ENCODE data around the gene PLCH2.

PLCH2 gene

DNA sequence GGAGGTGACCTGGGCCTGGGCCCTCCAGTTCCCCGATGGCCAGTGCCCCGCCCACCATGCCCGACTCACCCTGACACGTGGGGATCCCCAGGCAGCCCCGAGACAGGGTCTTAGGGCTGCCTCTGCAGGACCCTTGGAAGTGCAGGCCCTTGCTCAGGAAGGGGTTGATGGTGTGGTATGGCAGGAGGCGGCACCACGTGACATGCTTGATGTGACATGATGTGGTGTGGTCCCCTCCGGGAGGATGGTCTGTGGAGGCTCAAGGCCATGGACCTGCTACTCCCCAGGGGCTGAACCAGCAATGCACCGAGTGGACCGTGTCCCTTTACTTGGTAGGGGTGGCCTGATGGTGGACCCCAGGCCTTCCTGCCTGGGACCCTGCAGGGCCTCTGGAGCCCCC, 21.9 kb upstream of the PLCH2 start:
- H3F3A ChIP-seq (ENCODE audit: insufficient read depth, low read length): no peaks in the 10 kb centered on the region
- no peak overlapping the region for H2AFZ ChIP-seq (ENCODE audit: low read length)
- no peaks in the 10 kb centered on the region for H3K9me3 ChIP-seq (ENCODE audit: low read length)
- H3K4me2 ChIP-seq (ENCODE audit: low read length): no peak overlapping the region
- H4K20me1 ChIP-seq (ENCODE audit: insufficient read depth, low read length): no peaks in the 10 kb centered on the region
- no peak overlapping the region for H3K4me3 ChIP-seq (ENCODE audit: low read depth, low read length, poor library complexity, severe bottlenecking)
- no peak overlapping the region for H3K27ac ChIP-seq (ENCODE audit: low read depth, low read length, poor library complexity, severe bottlenecking)
- H3K79me2 ChIP-seq (ENCODE audit: insufficient read depth, low read length): no peaks in the 10 kb centered on the region
- H3K9me2 ChIP-seq (ENCODE audit: low read depth, low read length): no peaks in the 10 kb centered on the region
- no peak for TF ChIP-seq EZH2 (IDR thresholded peaks at IDR 0.05; ENCODE audit: borderline replicate concordance, low read length)
- TF ChIP-seq, protein P1, sequence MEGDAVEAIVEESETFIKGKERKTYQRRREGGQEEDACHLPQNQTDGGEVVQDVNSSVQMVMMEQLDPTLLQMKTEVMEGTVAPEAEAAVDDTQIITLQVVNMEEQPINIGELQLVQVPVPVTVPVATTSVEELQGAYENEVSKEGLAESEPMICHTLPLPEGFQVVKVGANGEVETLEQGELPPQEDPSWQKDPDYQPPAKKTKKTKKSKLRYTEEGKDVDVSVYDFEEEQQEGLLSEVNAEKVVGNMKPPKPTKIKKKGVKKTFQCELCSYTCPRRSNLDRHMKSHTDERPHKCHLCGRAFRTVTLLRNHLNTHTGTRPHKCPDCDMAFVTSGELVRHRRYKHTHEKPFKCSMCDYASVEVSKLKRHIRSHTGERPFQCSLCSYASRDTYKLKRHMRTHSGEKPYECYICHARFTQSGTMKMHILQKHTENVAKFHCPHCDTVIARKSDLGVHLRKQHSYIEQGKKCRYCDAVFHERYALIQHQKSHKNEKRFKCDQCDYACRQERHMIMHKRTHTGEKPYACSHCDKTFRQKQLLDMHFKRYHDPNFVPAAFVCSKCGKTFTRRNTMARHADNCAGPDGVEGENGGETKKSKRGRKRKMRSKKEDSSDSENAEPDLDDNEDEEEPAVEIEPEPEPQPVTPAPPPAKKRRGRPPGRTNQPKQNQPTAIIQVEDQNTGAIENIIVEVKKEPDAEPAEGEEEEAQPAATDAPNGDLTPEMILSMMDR (IDR thresholded peaks at IDR 0.05; ENCODE audit: low read length): no peak
- H3K27me3 ChIP-seq (ENCODE audit: insufficient read depth, low read length): 0 out of 2 replicates have a peak, but pooled peaks cover 3% of the 10 kb centered on the region
- H3K9ac ChIP-seq (ENCODE audit: low read length): no peak overlapping the region
- no peaks in the 10 kb centered on the region for H3K36me3 ChIP-seq (ENCODE audit: insufficient read depth, low read length)
- H3K4me1 ChIP-seq (ENCODE audit: insufficient read depth, low read length, severe bottlenecking): no peaks in the 10 kb centered on the region

DNA sequence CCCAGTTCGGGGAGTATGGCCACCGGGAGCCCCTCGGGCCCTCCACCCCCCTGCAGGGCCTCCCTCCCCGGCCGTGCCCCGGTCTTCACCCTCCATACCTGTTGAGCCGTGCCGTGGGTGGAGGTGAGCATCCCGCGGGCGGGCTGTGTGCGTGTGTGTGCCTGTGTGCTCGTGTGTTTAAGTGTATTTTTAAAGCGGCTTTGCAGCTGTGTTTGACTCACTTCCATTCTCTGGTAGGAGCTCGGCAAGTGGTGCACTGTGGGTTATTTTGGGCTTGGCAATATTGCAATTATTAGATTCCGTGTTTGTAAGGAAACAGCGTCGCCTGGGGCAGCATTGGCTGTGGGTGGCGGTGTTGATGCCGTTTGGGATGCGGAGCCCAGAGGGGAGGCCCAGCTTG, 20.3 kb upstream of the PLCH2 start:
- Histone ChIP-seq H3K36me3 (ENCODE audit: insufficient read depth, low read length) (no peaks in the 10 kb centered on the region), H3K4me3 (ENCODE audit: low read depth, low read length, poor library complexity, severe bottlenecking) (no peak overlapping the region), H3F3A (ENCODE audit: insufficient read depth, low read length) (no peaks in the 10 kb centered on the region), H3K79me2 (ENCODE audit: insufficient read depth, low read length) (no peaks in the 10 kb centered on the region), H3K9me2 (ENCODE audit: low read depth, low read length) (no peaks in the 10 kb centered on the region), H3K27me3 (ENCODE audit: insufficient read depth, low read length) (0 out of 2 replicates have a peak, but pooled peaks cover 3% of the 10 kb centered on the region), H3K27ac (ENCODE audit: low read depth, low read length, poor library complexity, severe bottlenecking) (no peak overlapping the region), H3K4me1 (ENCODE audit: insufficient read depth, low read length, severe bottlenecking) (no peaks in the 10 kb centered on the region), H3K4me2 (ENCODE audit: low read length) (no peak overlapping the region), H4K20me1 (ENCODE audit: insufficient read depth, low read length) (no peaks in the 10 kb centered on the region), H3K9me3 (ENCODE audit: low read length) (no peaks in the 10 kb centered on the region), H3K9ac (ENCODE audit: low read length) (no peak overlapping the region), H2AFZ (ENCODE audit: low read length) (no peak overlapping the region)
- TF ChIP-seq, protein P1 (IDR thresholded peaks at IDR 0.05; ENCODE audit: low read length): no peak
- no peak for TF ChIP-seq EZH2 (IDR thresholded peaks at IDR 0.05; ENCODE audit: borderline replicate concordance, low read length)

DNA sequence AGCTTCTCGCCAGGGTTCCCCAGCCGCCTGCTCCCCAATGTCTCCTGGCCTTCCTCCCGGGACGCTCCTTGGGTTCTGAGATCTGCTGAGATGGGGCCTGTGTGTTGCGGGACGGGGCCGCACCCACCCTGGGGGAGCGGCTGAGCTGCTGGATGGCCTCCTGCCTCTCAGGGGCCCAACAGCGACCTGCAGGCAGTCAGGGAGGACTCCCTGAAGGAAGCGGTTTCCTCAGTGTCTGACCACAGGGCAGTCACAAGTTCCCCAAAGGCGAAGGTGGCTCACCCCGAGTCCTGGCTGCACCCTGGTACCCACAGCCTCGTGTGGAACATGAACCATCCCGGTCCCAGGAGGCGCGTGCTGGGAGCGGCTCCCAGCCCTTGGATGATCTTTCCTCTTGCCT, 18.6 kb upstream of the PLCH2 start:
- Histone ChIP-seq H4K20me1 (ENCODE audit: insufficient read depth, low read length) (no peaks in the 10 kb centered on the region), H3K79me2 (ENCODE audit: insufficient read depth, low read length) (no peaks in the 10 kb centered on the region), H3K36me3 (ENCODE audit: insufficient read depth, low read length) (no peaks in the 10 kb centered on the region), H3K27me3 (ENCODE audit: insufficient read depth, low read length) (0 out of 2 replicates have a peak, but pooled peaks cover 3% of the 10 kb centered on the region), H2AFZ (ENCODE audit: low read length) (no peak overlapping the region), H3K9me2 (ENCODE audit: low read depth, low read length) (no peaks in the 10 kb centered on the region), H3K4me2 (ENCODE audit: low read length) (no peak overlapping the region), H3K4me1 (ENCODE audit: insufficient read depth, low read length, severe bottlenecking) (no peaks in the 10 kb centered on the region), H3K9ac (ENCODE audit: low read length) (no peak overlapping the region), H3K4me3 (ENCODE audit: low read depth, low read length, poor library complexity, severe bottlenecking) (no peak overlapping the region), H3K27ac (ENCODE audit: low read depth, low read length, poor library complexity, severe bottlenecking) (no peak overlapping the region), H3K9me3 (ENCODE audit: low read length) (no peaks in the 10 kb centered on the region), H3F3A (ENCODE audit: insufficient read depth, low read length) (no peaks in the 10 kb centered on the region)
- TF ChIP-seq, protein P1 (IDR thresholded peaks at IDR 0.05; ENCODE audit: low read length): no peak
- no peak for TF ChIP-seq EZH2 (IDR thresholded peaks at IDR 0.05; ENCODE audit: borderline replicate concordance, low read length)
